ENCODE measurements around the gene KMT2B.

KMT2B gene

GRCh38 chr19:35693422-35693821, 24.4 kb upstream of the KMT2B start:
- TF ChIP-seq EGR1 (IDR thresholded peaks at IDR 0.05) (no peak), ZBTB7A (IDR thresholded peaks at IDR 0.05; ENCODE audit: low read depth) (no peak), NFIC (IDR thresholded peaks at IDR 0.05) (no peak), MAX (IDR thresholded peaks at IDR 0.05) (no peak), TEAD4 (IDR thresholded peaks at IDR 0.05) (no peak), REST (IDR thresholded peaks at IDR 0.05; ENCODE audit: low read depth) (no peak), TCF12 (IDR thresholded peaks at IDR 0.05; ENCODE audit: low read depth) (no peak), USF1 (IDR thresholded peaks at IDR 0.05) (no peak), CEBPB (IDR thresholded peaks at IDR 0.05) (no peak), CREB1 (IDR thresholded peaks at IDR 0.05; ENCODE audit: low read depth) (no peak), EP300 (IDR thresholded peaks at IDR 0.05; ENCODE audit: borderline replicate concordance) (no peak)

- TF ChIP-seq YY1 (IDR thresholded peaks at IDR 0.05; ENCODE audit: low read depth) = 0 out of 2 replicates have a peak, but pooled peaks have one; percentile 20
- peak; percentile 96 for TF ChIP-seq RAD21 (IDR thresholded peaks at IDR 0.05; ENCODE audit: low read depth)
- no peak for TF ChIP-seq USF1 (IDR thresholded peaks at IDR 0.05)
These were observed 23.8 kb upstream of the KMT2B start for GRCh38 chr19:35693835-35694599.

GRCh38 chr19:35695895-35696422, 21.8 kb upstream of the KMT2B start:
- TF ChIP-seq TEAD4 (IDR thresholded peaks at IDR 0.05) (no peak), USF1 (IDR thresholded peaks at IDR 0.05) (no peak), TAF1 (IDR thresholded peaks at IDR 0.05; ENCODE audit: low read depth) (no peak), FOXM1 (IDR thresholded peaks at IDR 0.05; ENCODE audit: borderline replicate concordance, low read depth) (no peak), CREB1 (IDR thresholded peaks at IDR 0.05; ENCODE audit: low read depth) (no peak), RAD21 (IDR thresholded peaks at IDR 0.05; ENCODE audit: low read depth) (no peak), MAX (IDR thresholded peaks at IDR 0.05) (no peak), EP300 (IDR thresholded peaks at IDR 0.05; ENCODE audit: borderline replicate concordance) (no peak), NFIC (IDR thresholded peaks at IDR 0.05) (no peak), REST (IDR thresholded peaks at IDR 0.05; ENCODE audit: low read depth) (no peak), ZBTB7A (IDR thresholded peaks at IDR 0.05; ENCODE audit: low read depth) (no peak), EGR1 (IDR thresholded peaks at IDR 0.05) (no peak), CEBPB (IDR thresholded peaks at IDR 0.05) (no peak), TCF12 (IDR thresholded peaks at IDR 0.05; ENCODE audit: low read depth) (no peak)

GRCh38 chr19:35696835-35697234, 21.0 kb upstream of the KMT2B start:
- TF ChIP-seq EP300 (IDR thresholded peaks at IDR 0.05; ENCODE audit: borderline replicate concordance) = no peak
- TF ChIP-seq CEBPB (IDR thresholded peaks at IDR 0.05) = no peak
- no peak for TF ChIP-seq USF1 (IDR thresholded peaks at IDR 0.05)
- no peak for TF ChIP-seq YY1 (IDR thresholded peaks at IDR 0.05; ENCODE audit: low read depth)
- no peak for TF ChIP-seq MAX (IDR thresholded peaks at IDR 0.05)
- no peak for TF ChIP-seq FOXM1 (IDR thresholded peaks at IDR 0.05; ENCODE audit: borderline replicate concordance, low read depth)
- TF ChIP-seq REST (IDR thresholded peaks at IDR 0.05; ENCODE audit: low read depth) = no peak
- no peak for TF ChIP-seq TCF12 (IDR thresholded peaks at IDR 0.05; ENCODE audit: low read depth)
- no peak for TF ChIP-seq RAD21 (IDR thresholded peaks at IDR 0.05; ENCODE audit: low read depth)
